GM23338 (cell line): ENCODE data around the gene ADORA1. TPM values are rescaled to one million over a fixed set of nuclear protein-coding genes. Genes with fewer than 3 reads are reported as not detected.

Experiments used
- ATAC-seq: fragments of 200-7000 bp; cut with Tn5 transposase; 3 replicates; pipeline ENCODE4 v1.9.1; 2020
- DNase-seq: peaks from one replicate; pipeline ENCODE4 v3.0.0-alpha.2; 2015; ENCODE audit warnings: low spot score
- H2AFZ ChIP-seq: fragments of 200-600 bp; sonication (generic); 2 replicates; pipeline ENCODE4 v1.8.0; 2016; ENCODE audit warnings: antibody characterized with exemption, mild to moderate bottlenecking, moderate library complexity
- H3F3A ChIP-seq: fragments of 200-600 bp; sonication (generic); replicated peaks from 2 replicates; pipeline ENCODE4 v1.8.0; 2017; ENCODE audit warnings: antibody characterized with exemption, mixed run types, low read depth
- H3K27ac ChIP-seq: fragments of 200-600 bp; sonication (generic); 2 replicates; pipeline ENCODE4 v1.6.1; 2016; ENCODE audit warnings: low read depth
- H3K27me3 ChIP-seq: fragments of 200-600 bp; sonication (generic); 2 replicates; pipeline ENCODE4 v1.8.0; 2016; ENCODE audit warnings: mild to moderate bottlenecking, mixed run types, moderate library complexity; ENCODE audit not compliant: insufficient read depth
- H3K36me3 ChIP-seq: fragments of 200-600 bp; sonication (generic); 2 replicates; pipeline ENCODE4 v1.8.0; 2016; ENCODE audit warnings: mild to moderate bottlenecking; ENCODE audit not compliant: insufficient read depth
- H3K4me1 ChIP-seq: fragments of 200-600 bp; sonication (generic); 2 replicates; pipeline ENCODE4 v1.8.0; 2016; ENCODE audit warnings: mild to moderate bottlenecking, moderate library complexity; ENCODE audit not compliant: insufficient read depth
- H3K4me2 ChIP-seq: fragments of 200-600 bp; sonication (generic); 2 replicates; pipeline ENCODE4 v1.7.1; 2017; ENCODE audit warnings: mixed run types
- H3K4me3 ChIP-seq: fragments of 200-600 bp; sonication (generic); 2 replicates; pipeline ENCODE4 v1.6.1; 2016; ENCODE audit warnings: mixed run types
- H3K79me2 ChIP-seq: fragments of 200-600 bp; sonication (generic); replicated peaks from 2 replicates; pipeline ENCODE4 v1.8.0; 2017; ENCODE audit warnings: mild to moderate bottlenecking; ENCODE audit not compliant: insufficient read depth
- H3K9me2 ChIP-seq: fragments of 200-600 bp; sonication (generic); 2 replicates; pipeline ENCODE4 v1.8.0; 2017; ENCODE audit not compliant: insufficient read depth
- H4K20me1 ChIP-seq: fragments of 200-600 bp; sonication (generic); replicated peaks from 2 replicates; pipeline ENCODE4 v1.8.0; 2017; ENCODE audit warnings: mild to moderate bottlenecking; ENCODE audit not compliant: insufficient read depth
- H3K27ac Mint-ChIP-seq: 2 replicates; pipeline ENCODE4 v1.8.0; 2020; ENCODE audit warnings: inconsistent platforms, mild to moderate bottlenecking, moderate library complexity, mixed read lengths
- H3K27me3 Mint-ChIP-seq: 3 replicates; pipeline ENCODE4 v1.8.0; 2022; ENCODE audit warnings: low read depth, mild to moderate bottlenecking, moderate library complexity, mixed read lengths, inconsistent platforms; ENCODE audit not compliant: insufficient read depth, poor library complexity
- H3K36me3 Mint-ChIP-seq: 3 replicates; pipeline ENCODE4 v1.8.0; 2021; ENCODE audit warnings: low read depth, mild to moderate bottlenecking, inconsistent platforms, moderate library complexity, mixed read lengths
- H3K4me1 Mint-ChIP-seq: 3 replicates; pipeline ENCODE4 v1.8.0; 2020; ENCODE audit warnings: mild to moderate bottlenecking, inconsistent platforms, mixed read lengths
- H3K4me3 Mint-ChIP-seq: 3 replicates; pipeline ENCODE4 v1.8.0; 2021; ENCODE audit warnings: moderate library complexity, mild to moderate bottlenecking, inconsistent platforms, mixed read lengths
- H3K9me3 Mint-ChIP-seq: 3 replicates; pipeline ENCODE4 v1.8.0; 2020; ENCODE audit warnings: moderate library complexity, mild to moderate bottlenecking, inconsistent platforms, mixed read lengths
- CTCF ChIP-seq, 2 experiments: fragments of 200-600 bp in 1 of 2; sonication (generic) in 1 of 2; conservative IDR thresholded peaks; 2 replicates each; pipeline versions ENCODE4 v1.5.1 to v1.6.1; 2016 to 2017; ENCODE audit warnings: antibody characterized with exemption in 2 of 2, low read depth in 2 of 2, mild to moderate bottlenecking in 2 of 2, moderate library complexity in 1 of 2
- ETS1 ChIP-seq: IDR thresholded peaks from 2 replicates; pipeline ENCODE4 v1.6.1; 2016; ENCODE audit warnings: antibody characterized with exemption
- EZH2phosphoT487 ChIP-seq: fragments of 200-600 bp; sonication (generic); IDR thresholded peaks from one replicate; pipeline ENCODE4 v1.8.1; 2018; ENCODE audit warnings: antibody characterized with exemption; ENCODE audit not compliant: unreplicated experiment
- JUNB ChIP-seq: IDR thresholded peaks from one replicate; pipeline ENCODE4 v1.6.1; 2016; ENCODE audit warnings: antibody characterized with exemption; ENCODE audit not compliant: unreplicated experiment
- NANOG ChIP-seq: IDR thresholded peaks from 2 replicates; pipeline ENCODE4 v1.6.1; 2016; ENCODE audit warnings: antibody characterized with exemption, borderline replicate concordance
- REST ChIP-seq: IDR thresholded peaks from one replicate; pipeline ENCODE4 v1.6.1; 2018; ENCODE audit warnings: antibody characterized with exemption; ENCODE audit not compliant: unreplicated experiment
- ZNF114 ChIP-seq: fragments of 250-450 bp; sonication (Bioruptor Pico); IDR thresholded peaks from 2 replicates; pipeline ENCODE4 v1.5.0; 2020; ENCODE audit warnings: mild to moderate bottlenecking, moderate library complexity
- ZNF331 ChIP-seq: fragments of 250-450 bp; sonication (Bioruptor Pico); IDR thresholded peaks from 2 replicates; pipeline ENCODE4 v1.5.0; 2020; ENCODE audit warnings: low read depth, mild to moderate bottlenecking, moderate library complexity
- polyA plus RNA-seq: library from polyadenylated mRNA; unstranded; fragments of >200 nt; fragmentation: Nextera tagmentation; extraction: Ambion mirVana; gene quantifications from 2 replicates; pipeline ENCODE4 v1.2.1, GENCODE V29; 2016
- total RNA-seq: library from RNA; depleted of rRNA; stranded (reverse); fragments of >200 nt; shearing (Covaris generic); gene quantifications from 2 replicates; pipeline ENCODE4 v1.2.3, GENCODE V29; 2014

ADORA1 gene
- total and polyA plus RNA-seq, 2 experiments from 2014 or later = 0.63 to 1.8 TPM

- Histone ChIP-seq H3K27ac (no peak overlapping the region), H3K79me2 (no peaks in the 10 kb centered on the region), H3K4me3 (no peak overlapping the region), H3K4me2 (no peak overlapping the region), H3K9me2 (no peaks in the 10 kb centered on the region), H3K4me1 (no peaks in the 10 kb centered on the region), H3K27me3 (no peaks in the 10 kb centered on the region), H4K20me1 (no peaks in the 10 kb centered on the region), H3K36me3 (no peaks in the 10 kb centered on the region), H2AFZ (no peak overlapping the region), H3F3A (no peaks in the 10 kb centered on the region)
- Mint-ChIP-seq H3K4me1 (no peaks in the 10 kb centered on the region), H3K36me3 (peaks cover 5% of the 10 kb centered on the region; the same call in 2 of the 3 replicates), H3K4me3 (no peak overlapping the region), H3K27me3 (peaks cover 5% of the 10 kb centered on the region), H3K9me3 (peaks cover 9% of the 10 kb centered on the region; the same call in 1 of the 3 replicates), H3K27ac (no peak overlapping the region)
- ATAC-seq (no peak), DNase-seq (no peak)
- TF ChIP-seq CTCF (conservative IDR thresholded peaks at IDR 0.05; ENCODE audit: low read depth in 2 of 2) (no peak), REST (no peak), ETS1 (no peak), JUNB (no peak), EZH2phosphoT487 (no peak), NANOG (no peak), ZNF114 (CRISPR knock-in tag) (no peak)
These were observed 34.2 kb downstream of the ADORA1 start for GRCh38 chr1:203161703-203162102.

GRCh38 chr1:203162403-203162802, 34.9 kb downstream of the ADORA1 start:
- no peak overlapping the region for H3K4me3 ChIP-seq
- no peaks in the 10 kb centered on the region for H4K20me1 ChIP-seq
- Mint-ChIP-seq H3K9me3 (peaks cover 9% of the 10 kb centered on the region; the same call in 1 of the 3 replicates), H3K27ac (no peak overlapping the region), H3K4me1 (peaks cover 2% of the 10 kb centered on the region; the same call in 1 of the 3 replicates), H3K27me3 (peaks cover 5% of the 10 kb centered on the region), H3K36me3 (peaks cover 5% of the 10 kb centered on the region; the same call in 2 of the 3 replicates), H3K4me3 (no peak overlapping the region)
- ATAC-seq (no peak), DNase-seq (no peak)
- no peaks in the 10 kb centered on the region for H3K9me2 ChIP-seq
- no peaks in the 10 kb centered on the region for H3K4me1 ChIP-seq
- no peaks in the 10 kb centered on the region for H3K36me3 ChIP-seq
- no peak overlapping the region for H3K27ac ChIP-seq
- H2AFZ ChIP-seq = no peak overlapping the region
- no peaks in the 10 kb centered on the region for H3K79me2 ChIP-seq
- H3F3A ChIP-seq = no peaks in the 10 kb centered on the region
- H3K27me3 ChIP-seq = no peaks in the 10 kb centered on the region
- no peak overlapping the region for H3K4me2 ChIP-seq
- no peak for TF ChIP-seq ZNF331
- no peak for TF ChIP-seq ETS1
